ENCODE results near the gene ATP9B.
"Not testable (repeated sequence)": the region's sequence is repeated elsewhere in the genome, so short reads cannot be mapped to it uniquely, and the experiment has no call there.

ATP9B gene

DNA sequence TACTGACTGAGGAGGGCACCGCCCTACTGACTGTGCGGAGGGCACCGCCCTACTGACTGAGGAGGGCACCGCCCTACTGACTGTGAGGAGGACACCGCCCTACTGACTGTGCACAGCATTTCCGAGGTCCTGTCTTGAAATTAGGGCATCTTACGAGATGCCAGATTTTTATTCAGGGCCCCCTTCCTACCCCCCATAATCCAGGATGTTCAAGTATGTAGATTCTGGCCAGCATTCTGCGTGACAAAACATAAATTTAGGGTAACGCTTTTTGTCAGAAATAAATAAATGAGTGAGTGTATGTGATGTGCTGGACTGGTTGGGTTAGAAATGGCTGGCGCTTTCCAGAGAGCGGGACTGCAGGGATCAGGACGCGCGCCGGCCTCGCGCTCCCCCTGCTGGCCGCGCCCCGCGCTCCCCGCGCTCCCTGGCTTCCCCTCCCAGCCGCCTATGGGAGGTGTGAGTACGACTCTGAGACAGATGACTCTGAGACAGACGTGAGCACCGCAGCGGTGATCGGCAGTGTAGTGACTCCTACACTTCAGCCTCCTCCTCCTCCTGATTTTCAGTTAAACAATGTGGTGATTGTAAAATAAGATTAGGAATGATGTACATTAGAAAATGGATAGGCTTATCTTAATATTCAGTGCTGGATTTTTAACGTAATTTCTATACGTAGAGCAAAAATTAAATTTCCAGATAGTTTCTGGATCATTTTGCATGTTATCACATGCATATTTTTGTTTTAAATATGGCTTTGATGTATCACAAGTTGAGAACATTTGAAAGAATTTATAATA, 177.3 kb downstream of the ATP9B start:
- peak; percentile 31 for DNase-seq

DNA sequence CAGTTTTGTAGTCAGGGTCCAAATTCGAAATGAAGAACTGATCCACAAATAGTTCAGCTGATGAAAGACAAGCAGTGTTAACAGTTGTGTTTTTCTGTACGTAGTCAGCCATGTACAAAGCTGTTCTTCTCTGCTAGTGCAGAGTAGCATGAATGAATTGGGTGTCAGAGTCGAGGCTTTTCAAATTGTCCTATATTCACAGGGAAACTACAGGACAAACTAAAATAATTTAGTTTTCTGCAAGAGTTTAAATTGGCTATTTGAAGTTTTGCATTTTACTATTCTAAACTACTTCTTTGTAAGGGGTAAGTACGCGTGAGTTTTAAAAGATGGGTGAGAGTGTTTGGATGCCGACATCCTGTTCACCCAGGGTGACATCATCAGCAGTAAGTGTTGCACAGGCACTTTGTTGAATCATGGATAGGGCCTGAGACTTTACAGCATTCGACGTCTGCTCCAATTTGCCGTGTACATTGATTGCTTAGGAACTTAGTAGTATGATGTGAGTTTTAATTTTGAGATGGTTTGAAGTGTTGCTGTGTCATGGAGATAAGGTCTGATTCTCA, 179.4 kb downstream of the ATP9B start:
- DNase-seq: no peak

DNA sequence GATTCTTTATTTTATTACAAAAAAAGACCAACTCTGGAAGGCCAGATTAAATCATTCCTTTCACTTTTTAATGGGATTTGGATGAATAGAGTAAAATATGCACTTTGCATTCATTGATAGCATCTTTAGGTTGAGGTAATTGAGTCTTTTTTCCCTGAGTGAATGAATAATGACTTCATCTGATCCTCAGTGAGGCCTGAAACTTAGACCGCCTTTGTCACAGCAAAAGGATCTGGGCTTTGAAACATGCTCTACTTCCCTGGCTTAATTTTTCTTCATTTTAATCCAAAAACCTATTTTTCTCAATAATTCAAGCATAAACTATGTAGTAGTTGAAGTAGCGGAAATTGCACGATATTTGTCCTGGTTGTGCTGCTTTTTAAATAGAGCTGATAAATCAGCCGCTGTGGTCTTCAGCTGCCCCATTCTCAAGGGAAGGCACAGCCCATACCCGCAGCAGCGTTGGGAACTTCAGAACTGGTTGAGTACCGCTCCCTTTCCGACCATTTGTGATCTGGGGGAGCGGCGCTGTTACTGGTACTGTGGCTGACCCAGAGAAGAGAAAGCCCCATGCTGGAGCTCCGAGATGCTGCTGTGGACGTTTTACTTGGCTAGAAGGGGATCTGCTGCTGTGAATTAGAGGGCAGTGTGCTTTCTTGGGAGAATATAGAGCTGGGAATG, 181.2 kb downstream of the ATP9B start:
- no peak for DNase-seq

DNA sequence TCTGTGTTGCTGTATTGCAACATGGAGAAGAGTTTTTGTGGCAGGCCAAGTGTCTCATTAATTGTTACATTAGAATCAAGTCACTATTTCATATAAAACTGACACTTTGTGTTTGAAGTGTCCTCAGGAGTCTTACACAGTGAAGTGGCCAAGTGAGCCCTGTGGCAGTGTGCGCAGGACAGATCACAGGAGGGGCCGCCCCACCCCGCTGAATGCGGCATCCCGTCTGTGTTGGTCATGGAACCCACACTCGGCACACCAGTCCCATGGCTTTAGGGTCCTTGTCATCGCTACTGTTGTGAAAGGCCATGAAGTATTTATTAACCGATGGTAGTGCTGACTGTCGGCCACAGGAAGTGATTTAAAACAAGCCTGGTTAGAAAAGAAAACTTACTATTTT, 181.8 kb downstream of the ATP9B start:
- DNase-seq: no peak

DNA sequence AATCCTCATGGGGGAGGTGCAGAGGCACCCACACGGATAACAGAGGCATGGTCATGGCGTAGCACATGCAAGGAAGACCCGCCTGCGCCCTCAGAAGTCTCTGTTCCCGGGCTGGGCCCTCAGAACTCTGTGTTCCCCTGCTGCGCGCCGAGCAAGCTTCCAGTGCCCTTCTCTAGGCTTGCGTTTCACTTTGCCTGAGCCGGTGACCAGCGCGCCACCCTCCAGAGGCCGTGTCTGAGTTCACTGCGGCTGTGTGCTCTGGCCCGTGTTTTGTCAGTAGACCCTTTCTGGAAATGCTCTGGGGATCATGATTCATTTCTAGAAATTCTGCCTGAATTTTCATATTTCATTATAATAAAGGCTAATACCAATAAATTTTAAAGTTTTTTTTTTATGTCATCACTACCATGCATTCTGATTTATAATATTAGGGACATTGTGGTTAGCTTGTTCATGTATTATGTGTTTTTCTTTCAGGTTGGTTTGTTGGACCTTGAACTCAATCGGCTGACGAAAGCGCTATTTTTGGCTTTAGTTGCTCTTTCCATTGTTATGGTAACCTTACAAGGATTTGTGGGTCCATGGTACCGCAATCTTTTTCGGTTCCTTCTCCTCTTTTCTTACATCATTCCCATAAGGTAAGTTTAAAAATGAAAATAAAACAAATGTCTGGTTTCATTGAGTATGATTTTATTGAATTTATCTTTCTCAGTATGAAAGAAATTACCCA, 183.9 kb downstream of the ATP9B start:
- DNase-seq: no peak

DNA sequence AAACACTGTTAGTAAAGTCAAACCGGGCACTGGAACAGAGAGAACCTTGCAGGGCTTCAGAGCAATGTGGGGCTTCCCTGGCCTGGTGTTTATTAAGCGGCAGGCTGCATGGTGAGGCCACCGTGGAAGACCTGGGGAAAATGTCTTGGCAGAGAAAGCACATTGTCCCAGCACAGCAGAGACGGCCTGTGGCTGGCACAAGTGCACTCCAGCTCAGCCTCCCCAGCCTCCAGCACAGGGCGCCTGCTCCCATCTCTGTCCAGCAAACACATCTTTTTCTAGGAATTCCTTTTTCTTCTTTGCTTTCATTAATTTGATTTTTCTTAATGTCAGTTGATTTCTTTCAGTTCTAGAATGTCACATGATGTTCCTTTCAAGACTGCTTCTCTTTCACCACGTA, 188.3 kb downstream of the ATP9B start:
- DNase-seq: no peak

DNA sequence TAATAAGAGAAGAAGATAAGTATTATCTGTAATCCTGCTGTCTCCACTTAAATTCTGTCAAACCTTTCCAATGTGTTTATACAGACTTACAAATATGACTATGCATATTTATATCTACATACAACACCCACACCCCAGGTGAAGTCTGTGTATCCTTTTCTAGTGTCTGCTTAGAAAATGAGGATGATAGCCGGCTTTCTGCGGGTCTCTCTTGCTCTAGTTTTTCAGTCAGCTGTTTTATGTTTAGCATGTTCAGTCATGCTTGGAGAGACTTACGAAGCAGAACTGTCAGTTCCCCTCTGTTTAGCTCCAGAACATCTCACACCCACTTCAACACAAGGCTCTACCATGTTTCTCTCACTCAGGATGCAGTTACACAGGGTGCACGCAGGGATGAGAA, 189.3 kb downstream of the ATP9B start:
- DNase-seq: no peak

DNA sequence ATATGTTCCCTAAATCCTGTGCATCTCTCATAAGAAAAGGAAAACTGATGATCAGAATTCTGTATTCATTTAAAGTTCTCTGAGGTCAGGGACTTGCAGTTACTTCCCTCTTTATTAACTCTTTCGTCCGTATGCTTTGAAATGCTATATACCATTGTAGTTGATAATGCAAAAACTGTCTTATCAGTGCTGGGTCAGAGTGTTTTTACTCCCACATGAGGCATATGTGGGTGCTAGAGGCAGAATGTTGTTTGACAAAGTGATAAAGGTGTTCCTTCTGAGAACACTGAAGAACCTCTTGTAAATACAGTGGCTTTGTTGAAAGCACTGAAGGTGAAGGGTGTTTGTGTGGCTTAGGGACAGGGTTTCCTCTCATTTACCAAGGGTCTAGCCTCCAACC, 190.0 kb downstream of the ATP9B start:
- no peak for DNase-seq

DNA sequence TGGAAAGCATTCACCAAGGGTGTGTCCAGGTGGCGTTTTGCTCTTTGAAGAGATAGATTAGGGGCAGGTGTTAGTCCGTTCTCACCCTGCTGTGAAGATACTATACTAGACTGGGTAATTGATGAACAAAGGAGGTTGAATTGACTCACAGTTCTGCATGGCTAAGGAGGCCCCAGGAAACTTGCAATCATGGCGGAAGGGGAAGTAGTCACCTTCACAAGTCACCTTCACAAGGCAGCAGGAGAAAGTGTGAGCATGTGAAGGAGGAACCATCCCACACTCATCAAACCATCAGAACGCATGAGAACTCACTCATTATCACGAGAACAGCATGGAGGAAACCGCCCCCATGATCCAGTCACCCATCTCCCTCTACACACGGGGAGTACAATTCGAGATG, 190.8 kb downstream of the ATP9B start:
- no peak for DNase-seq

DNA sequence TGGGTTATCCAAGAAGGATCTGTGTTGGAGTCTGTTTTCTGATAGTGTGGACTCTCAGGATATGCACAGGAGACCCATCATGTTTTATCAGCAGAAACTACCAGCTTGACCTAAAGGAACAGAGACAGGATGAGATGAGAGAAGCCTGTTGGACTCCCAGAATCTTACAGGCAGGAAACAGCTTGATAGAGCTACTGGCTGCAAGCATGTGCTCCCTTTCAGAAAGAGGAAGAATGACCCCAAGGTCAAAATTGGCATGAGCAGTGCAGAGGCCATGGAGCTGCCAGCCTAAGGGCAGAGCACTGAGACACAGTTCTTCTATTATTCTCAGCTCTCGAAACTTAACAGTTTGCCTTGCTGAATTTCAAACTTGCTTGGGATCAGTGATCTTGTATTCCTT, 191.3 kb downstream of the ATP9B start:
- DNase-seq: no peak

DNA sequence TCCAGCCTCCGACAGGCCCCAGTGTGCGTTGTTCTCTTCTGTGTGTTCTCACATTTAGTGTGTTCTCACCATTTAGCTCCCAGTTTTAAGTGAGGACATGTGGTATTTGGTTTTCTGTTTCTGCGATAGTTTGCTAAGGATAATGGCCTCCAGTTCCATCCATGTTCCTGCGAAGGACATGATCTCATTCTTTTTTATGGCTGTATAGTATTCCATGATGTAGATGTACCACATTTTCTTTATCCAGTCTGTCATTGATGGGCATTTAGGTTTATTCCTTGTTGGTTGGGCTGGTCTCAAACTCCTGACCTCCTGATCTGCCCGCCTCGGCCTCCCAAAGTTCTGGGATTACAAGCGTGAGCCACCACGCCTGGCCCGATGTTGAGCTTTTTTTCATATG, 195.9 kb downstream of the ATP9B start:
- DNase-seq: not testable (repeated sequence)

DNA sequence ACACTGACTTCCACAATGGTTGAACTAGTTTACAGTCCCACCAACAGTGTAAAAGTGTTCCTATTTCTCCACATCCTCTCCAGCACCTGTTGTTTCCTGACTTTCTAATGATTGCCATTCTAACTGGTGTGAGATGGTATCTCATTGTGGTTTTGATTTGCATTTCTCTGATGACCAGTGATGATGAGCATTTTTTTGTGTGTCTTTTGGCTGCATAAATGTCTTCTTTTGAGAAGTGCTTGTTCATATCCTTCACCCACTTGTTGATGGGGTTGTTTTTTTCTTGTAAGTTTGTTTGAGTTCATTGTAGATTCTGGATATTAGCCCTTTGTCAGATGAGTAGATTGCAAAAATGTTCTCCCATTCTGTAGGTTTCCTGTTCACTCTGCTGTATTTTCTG, 202.6 kb downstream of the ATP9B start:
- DNase-seq: not testable (repeated sequence)

DNA sequence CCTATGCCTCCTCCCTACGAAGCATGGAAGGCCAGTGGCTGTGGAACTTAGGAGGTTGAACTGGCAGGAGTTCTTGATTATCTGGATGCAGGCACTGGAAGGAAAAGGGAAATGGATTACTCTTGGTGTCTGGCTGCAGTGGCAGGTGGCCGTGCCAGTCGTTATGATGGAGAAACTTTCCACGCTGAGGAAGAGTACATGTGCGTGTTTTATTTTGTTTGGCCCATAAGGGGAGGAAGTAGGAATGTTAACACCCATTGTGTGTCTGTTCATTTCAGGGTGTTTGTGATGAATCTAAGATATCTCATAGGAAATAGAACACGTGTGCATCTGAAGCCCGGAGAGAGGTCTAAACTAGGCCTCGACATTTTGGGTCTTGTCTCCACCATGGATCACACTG, 203.7 kb downstream of the ATP9B start:
- DNase-seq: no peak

DNA sequence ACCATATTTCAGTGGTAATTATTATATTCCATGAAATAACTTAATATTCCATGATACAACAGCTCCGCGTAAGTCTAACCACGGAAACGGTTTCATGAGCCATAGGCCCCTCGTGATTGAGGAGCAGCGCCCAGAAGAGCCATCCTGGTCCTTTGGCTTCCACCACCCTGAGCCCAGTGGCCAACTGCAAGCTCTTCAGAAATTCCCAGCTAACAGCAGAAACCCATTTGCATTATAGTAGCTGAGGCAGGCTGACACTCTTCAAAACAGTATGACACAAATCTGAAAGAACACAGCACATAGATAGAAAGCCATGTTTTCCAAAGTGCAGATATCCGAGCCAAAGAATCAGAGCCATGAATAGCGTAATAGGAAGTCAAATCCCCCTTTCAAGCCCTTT, 205.6 kb downstream of the ATP9B start:
- DNase-seq: no peak

DNA sequence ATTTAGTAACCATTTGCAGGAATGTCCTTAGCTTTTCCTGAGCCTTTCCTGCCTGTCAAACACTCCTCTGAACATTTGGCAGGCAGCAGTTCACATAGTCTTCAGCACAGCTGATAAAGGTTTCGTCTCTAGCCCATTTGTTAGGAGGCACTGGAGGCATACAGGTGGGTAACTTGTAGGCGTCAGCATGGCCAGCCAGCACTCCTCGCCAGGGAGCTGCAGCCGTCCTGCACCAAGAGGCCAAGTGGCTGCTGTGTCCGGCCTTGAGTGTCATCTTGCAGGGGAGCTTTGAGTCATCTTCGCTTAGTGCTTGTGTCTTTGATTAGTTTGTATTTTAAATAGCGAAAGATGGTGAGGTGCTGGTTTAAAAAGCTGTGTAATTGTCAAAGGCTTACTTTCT, 206.3 kb downstream of the ATP9B start:
- DNase-seq: no peak

DNA sequence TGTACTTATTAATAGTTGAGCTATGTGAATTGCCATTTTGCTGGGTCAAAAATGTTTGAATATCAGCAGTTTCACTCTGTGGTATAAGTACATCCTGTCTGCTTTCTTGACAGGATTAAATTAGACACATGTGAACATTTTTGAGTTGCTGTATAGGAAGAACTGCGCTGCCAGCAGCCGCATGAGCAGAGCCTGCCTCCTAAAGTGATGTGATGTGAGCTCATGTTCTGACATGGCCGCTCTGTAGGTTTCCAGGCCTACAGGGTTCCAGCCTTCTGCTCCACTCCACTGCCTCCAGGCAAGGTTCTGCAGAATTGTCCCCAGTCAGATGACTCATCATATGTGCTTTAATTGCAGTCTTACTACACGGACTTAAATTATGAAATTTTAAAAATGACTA, 206.8 kb downstream of the ATP9B start:
- no peak for DNase-seq

DNA sequence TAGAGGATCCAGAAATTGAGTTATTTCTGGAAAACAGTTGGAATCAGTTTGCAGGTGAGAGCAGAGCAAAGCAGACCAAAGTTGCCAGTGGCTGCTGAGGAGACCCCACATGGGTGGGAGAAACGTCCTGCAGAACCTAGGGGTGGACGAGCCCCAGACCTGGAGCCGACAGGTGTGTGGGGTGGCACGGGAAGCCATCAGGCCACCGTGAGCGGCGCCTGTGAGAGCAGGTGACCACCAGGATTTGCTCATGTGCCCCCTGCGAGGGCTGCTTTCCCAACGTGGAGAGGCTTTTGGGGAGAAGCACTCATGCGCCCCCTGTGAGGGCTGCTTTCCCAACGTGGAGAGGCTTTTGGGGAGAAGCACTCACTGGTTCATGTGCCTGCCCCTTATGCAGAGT, 209.7 kb downstream of the ATP9B start:
- DNase-seq: no peak

DNA sequence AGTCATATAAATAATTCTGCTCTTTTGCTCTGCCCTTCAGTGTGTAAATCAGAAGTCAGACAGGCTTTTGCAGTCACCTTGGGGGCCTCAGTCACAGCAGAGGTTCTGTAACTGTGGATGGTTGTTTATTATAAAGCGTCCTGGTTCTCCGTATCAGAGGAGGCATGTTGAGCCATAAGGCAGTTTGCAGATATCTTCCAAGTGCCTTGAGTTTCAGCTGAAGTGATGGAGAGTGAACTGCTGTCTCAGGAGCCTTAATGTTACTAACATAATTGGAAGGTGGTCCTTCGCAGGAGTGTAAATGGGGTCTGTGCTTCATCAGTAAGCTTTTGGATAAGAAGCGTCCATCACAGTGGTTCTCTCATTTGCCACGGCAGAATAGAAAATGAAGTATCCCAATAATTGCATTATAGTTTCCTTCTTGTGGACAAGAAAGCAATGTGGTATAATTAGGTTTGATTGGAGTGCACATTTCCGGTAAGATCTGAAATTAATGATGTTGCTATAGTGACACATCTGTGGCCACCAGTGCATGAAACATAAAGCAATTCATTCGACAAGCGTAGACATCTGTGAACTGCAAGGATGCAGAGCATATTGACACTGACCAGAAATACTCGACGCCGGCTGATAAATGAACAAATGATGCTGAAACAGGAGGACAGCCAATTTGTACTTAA, 214.1 kb downstream of the ATP9B start:
- no peak for DNase-seq

DNA sequence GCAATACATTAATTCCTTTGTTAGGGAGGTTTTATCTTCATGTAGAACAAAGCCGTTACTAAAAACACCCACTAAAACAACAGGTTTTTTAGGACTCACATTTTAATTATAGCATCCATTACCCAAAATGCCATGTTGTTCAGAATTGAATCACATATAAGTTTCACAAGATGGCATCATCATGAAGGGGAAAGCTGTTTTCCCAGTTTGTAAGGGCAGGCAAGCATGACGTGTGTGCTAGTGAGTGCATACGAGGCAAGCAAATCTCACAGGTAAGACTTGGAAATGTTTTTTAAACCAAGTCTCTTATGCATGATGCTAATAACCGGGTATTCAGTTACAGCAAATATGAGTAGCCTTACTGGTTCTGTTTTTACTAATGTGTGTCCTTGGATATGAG, 214.7 kb downstream of the ATP9B start:
- DNase-seq: no peak

DNA sequence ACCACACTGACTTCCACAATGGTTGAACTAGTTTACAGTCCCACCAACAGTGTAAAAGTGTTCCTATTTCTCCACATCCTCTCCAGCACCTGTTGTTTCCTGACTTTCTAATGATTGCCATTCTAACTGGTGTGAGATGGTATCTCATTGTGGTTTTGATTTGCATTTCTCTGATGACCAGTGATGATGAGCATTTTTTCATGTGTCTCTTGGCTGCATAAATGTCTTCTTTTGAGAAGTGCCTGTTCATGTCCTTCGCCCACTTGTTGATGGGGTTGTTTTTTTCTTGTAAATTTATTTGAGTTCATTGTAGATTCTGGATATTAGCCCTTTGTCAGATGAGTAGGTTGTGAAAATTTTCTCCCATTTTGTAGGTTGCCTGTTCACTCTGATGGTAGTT, 216.0 kb downstream of the ATP9B start:
- DNase-seq: not testable (repeated sequence)

DNA sequence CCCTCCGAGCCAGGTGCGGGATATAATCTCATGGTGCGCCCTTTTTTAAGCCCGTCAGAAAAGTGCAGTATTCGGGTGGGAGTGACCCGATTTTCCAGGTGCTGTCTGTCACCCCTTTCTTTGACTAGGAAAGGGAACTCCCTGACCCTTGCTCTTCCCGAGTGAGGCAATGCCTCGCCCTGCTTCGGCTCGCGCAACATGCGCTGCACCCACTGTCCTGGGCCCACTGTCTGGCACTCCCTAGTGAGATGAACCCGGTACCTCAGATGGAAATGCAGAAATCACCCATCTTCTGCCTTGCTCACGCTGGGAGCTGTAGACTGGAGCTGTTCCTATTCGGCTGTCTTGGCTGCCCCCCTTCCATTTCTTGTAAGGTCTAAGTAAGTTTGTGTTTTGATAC, 221.2 kb downstream of the ATP9B start:
- DNase-seq: not testable (repeated sequence)

DNA sequence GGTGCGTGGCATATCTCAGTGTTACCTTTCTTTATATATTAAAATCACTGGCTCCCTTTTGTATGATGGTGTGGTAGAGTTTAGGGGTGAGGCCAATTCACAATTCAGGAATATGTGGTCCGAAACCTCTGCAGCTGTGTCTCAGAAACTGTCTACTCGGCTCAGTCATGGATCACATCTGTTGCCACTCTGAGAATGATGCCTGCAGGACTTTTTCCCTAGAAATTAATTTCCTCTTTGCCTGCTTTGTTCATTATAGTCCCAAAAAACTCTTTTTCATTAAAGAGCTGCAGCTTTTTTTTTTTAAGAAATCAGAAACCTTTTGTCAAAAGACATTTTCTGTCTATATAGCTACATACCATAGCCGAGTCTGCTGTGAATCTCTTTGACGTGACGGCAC, 221.7 kb downstream of the ATP9B start:
- no peak for DNase-seq

DNA sequence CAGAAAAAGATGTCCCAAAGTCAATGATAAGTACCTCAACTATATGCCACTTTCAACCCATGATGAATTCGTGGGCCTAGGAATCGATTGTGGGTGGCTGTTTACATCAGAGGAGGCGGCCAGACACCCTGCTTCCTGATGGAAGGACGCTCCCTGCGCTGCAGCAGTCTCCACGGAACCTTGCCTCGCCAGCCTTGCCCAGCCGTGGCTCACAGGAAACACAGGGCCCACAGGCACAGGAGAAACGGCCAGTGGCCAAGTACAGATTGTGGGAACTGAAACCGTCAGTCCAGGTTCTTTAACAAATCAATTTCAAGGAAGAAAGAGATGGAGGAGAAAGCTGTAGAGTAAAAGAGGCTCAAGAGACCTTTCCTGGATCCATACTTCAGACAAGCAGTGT, 225.0 kb downstream of the ATP9B start:
- DNase-seq: no peak

All from NCI-H2029 (cell line).